Activated T-helper 2 cell treated with anti-CD3 and anti-CD28 coated beads, Interferon-gamma antibody, Interleukin-2, Interleukin-4, amounts not matched to agents 10 μg/mL and 5 μg/mL and 100 μg/mL, durations not matched to agents 14 hours and 24 hours and 36 hours (primary cell): ENCODE data around the gene ADAM23. TPM values are rescaled to one million over a fixed set of nuclear protein-coding genes. Genes with fewer than 3 reads are reported as not detected.

Experiments used
- DNase-seq: peaks from one replicate; pipeline ENCODE4 v3.0.0; 2021; ENCODE audit warnings: low spot score
- H3K27ac Mint-ChIP-seq: one replicate; pipeline ENCODE4 v1.8.0; 2021; ENCODE audit warnings: mixed read lengths
- H3K27me3 Mint-ChIP-seq: one replicate; pipeline ENCODE4 v1.8.0; 2021; ENCODE audit warnings: low read depth, mixed read lengths
- H3K36me3 Mint-ChIP-seq: one replicate; pipeline ENCODE4 v1.8.0; 2021; ENCODE audit warnings: low read depth, mixed read lengths
- H3K4me1 Mint-ChIP-seq: one replicate; pipeline ENCODE4 v1.8.0; 2021; ENCODE audit warnings: low read depth, mixed read lengths
- H3K4me3 Mint-ChIP-seq: one replicate; pipeline ENCODE4 v1.8.0; 2021; ENCODE audit warnings: low read depth, mild to moderate bottlenecking, moderate library complexity, mixed read lengths
- H3K9me3 Mint-ChIP-seq: one replicate; pipeline ENCODE4 v1.8.0; 2021; ENCODE audit warnings: mixed read lengths
- intact Hi-C: fragments of 100-400 bp; cut with micrococcal nuclease; formaldehyde crosslinking; loops from one replicate; pipeline ENCODE4 v1.15.1; 2023
- total RNA-seq: library from RNA; stranded (reverse); gene quantifications from 2 replicates; pipeline ENCODE4 v1.2.3, GENCODE V29; 2022

Gene ADAM23
- total RNA-seq, 1 donor from 2014 or later, result 0.23 TPM

GRCh38 chr2:206611191-206611590, 167.9 kb downstream of the ADAM23 start:
- H3K36me3 Mint-ChIP-seq, result no peaks in the 10 kb centered on the region
- H3K4me1 Mint-ChIP-seq, result peaks cover 6% of the 10 kb centered on the region
- intact Hi-C loops, result no loop called here
- H3K9me3 Mint-ChIP-seq, result no peaks in the 10 kb centered on the region
- no peak overlapping the region for H3K27ac Mint-ChIP-seq
- no peak for DNase-seq
- no peak overlapping the region for H3K4me3 Mint-ChIP-seq
- peaks cover 4% of the 10 kb centered on the region for H3K27me3 Mint-ChIP-seq

- Mint-ChIP-seq H3K27ac (no peak overlapping the region), H3K9me3 (no peaks in the 10 kb centered on the region), H3K4me1 (peaks cover 6% of the 10 kb centered on the region), H3K4me3 (no peak overlapping the region), H3K36me3 (no peaks in the 10 kb centered on the region), H3K27me3 (peaks cover 3% of the 10 kb centered on the region)
- intact Hi-C loops, result no loop called here
- no peak for DNase-seq
Observed at GRCh38 chr2:206611736-206612135, 168.4 kb downstream of the ADAM23 start.

- DNase-seq, result no peak
- H3K36me3 Mint-ChIP-seq, result no peaks in the 10 kb centered on the region
- intact Hi-C loops, result no loop called here
- H3K9me3 Mint-ChIP-seq, result no peaks in the 10 kb centered on the region
- H3K4me3 Mint-ChIP-seq, result no peak overlapping the region
- H3K27me3 Mint-ChIP-seq, result peaks cover 1% of the 10 kb centered on the region
- H3K27ac Mint-ChIP-seq, result no peak overlapping the region
- H3K4me1 Mint-ChIP-seq, result peaks cover 3% of the 10 kb centered on the region
Observed at GRCh38 chr2:206614811-206615210, 171.5 kb downstream of the ADAM23 start.

- peaks cover 3% of the 10 kb centered on the region for H3K27me3 Mint-ChIP-seq
- no peaks in the 10 kb centered on the region for H3K4me1 Mint-ChIP-seq
- intact Hi-C loops, result no loop called here
- H3K27ac Mint-ChIP-seq, result no peak overlapping the region
- no peak for DNase-seq
- H3K36me3 Mint-ChIP-seq, result no peaks in the 10 kb centered on the region
- H3K4me3 Mint-ChIP-seq, result no peak overlapping the region
- no peaks in the 10 kb centered on the region for H3K9me3 Mint-ChIP-seq
Observed at GRCh38 chr2:206615417-206616089, 172.2 kb downstream of the ADAM23 start.

GRCh38 chr2:206616151-206616550, 172.8 kb downstream of the ADAM23 start:
- H3K27ac Mint-ChIP-seq, result no peak overlapping the region
- no peaks in the 10 kb centered on the region for H3K36me3 Mint-ChIP-seq
- DNase-seq, result no peak
- no peaks in the 10 kb centered on the region for H3K4me1 Mint-ChIP-seq
- intact Hi-C loops, result no loop called here
- H3K27me3 Mint-ChIP-seq, result peaks cover 3% of the 10 kb centered on the region
- no peaks in the 10 kb centered on the region for H3K9me3 Mint-ChIP-seq
- no peak overlapping the region for H3K4me3 Mint-ChIP-seq

DNA sequence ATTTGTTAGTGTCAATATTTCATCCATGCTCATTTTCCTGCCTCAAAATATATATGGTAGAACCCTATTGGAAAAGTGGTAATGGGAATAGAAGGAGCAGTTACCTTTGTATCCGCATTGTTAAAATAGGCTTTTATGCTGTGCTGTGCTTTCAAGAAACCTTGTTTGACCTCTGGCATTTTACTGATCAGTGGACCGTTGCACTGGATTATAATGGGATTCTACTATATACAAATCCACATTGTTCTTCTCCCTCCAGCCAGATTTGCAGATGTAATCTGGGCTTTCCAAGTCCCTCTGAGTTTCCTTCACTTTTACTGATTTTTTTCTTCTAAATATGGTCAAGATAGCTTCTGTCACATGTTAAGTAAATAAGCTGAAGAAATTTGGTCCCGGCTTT, 175.7 kb downstream of the ADAM23 start:
- Mint-ChIP-seq H3K36me3 (no peaks in the 10 kb centered on the region), H3K27ac (no peak overlapping the region), H3K9me3 (no peaks in the 10 kb centered on the region)

DNA sequence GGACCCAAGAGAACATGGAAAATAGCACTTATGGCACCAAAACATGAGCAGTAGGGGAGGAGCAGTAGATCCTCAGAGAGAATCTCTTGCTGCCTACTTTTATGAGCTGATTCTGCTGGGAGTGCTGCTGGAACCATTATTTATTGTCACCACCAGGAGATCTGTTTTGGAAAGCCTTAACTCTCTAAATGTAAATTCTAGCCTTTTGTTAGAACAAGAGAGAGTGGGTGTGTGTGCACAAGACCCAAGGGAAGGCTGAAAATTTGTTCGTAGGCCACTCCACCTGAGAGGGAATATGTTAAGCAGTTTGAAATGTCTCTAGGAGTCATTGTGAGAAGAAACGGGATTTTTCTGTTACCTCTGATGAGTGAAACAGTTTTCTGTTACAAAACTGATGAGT, 182.8 kb downstream of the ADAM23 start:
- Mint-ChIP-seq H3K9me3 (no peaks in the 10 kb centered on the region), H3K36me3 (no peaks in the 10 kb centered on the region), H3K4me1 (no peaks in the 10 kb centered on the region), H3K4me3 (no peak overlapping the region), H3K27me3 (peaks cover 8% of the 10 kb centered on the region), H3K27ac (no peak overlapping the region)
- no peak for DNase-seq
- intact Hi-C loops, result no loop called here

More for the DNA sequence above, 175.7 kb downstream of the ADAM23 start:
- Mint-ChIP-seq H3K4me3 (no peak overlapping the region), H3K27me3 (peaks cover 5% of the 10 kb centered on the region), H3K4me1 (no peaks in the 10 kb centered on the region)
- DNase-seq, result no peak
- intact Hi-C loops, result no loop called here

- no peak for DNase-seq
- Mint-ChIP-seq H3K4me3 (no peak overlapping the region), H3K4me1 (no peaks in the 10 kb centered on the region), H3K36me3 (no peaks in the 10 kb centered on the region), H3K9me3 (no peaks in the 10 kb centered on the region), H3K27ac (no peak overlapping the region), H3K27me3 (peaks cover 9% of the 10 kb centered on the region)
- intact Hi-C loops, result no loop called here
Observed at GRCh38 chr2:206627632-206628031, 184.3 kb downstream of the ADAM23 start.

DNA sequence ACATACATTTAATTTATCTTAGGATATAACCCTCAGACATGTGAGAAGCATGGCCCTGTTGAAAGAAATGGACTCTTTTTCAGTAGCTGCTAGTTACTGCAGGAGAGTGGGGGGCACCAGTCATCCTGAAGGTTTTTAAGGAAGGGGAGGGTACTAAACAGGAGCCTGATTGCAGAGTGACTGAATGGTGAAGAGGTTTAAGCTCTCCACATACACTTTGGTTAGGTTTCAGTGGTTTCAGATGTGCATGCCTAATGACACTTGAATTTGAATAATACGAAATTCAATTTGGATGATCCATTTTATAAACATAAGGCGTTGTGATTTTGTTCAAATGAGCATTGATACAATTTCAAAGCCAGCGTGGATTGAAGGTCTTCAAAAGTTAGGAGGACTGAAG, 188.0 kb downstream of the ADAM23 start:
- DNase-seq, result no peak
- Mint-ChIP-seq H3K9me3 (no peaks in the 10 kb centered on the region), H3K4me1 (no peaks in the 10 kb centered on the region), H3K27ac (no peak overlapping the region), H3K36me3 (no peaks in the 10 kb centered on the region), H3K27me3 (peaks cover 12% of the 10 kb centered on the region), H3K4me3 (no peak overlapping the region)
- intact Hi-C loops, result no loop called here

- H3K36me3 Mint-ChIP-seq, result no peaks in the 10 kb centered on the region
- no peak overlapping the region for H3K27ac Mint-ChIP-seq
- no peaks in the 10 kb centered on the region for H3K4me1 Mint-ChIP-seq
- DNase-seq, result no peak
- intact Hi-C loops, result no loop called here
- H3K27me3 Mint-ChIP-seq, result peaks cover 7% of the 10 kb centered on the region
- H3K9me3 Mint-ChIP-seq, result no peaks in the 10 kb centered on the region
- no peak overlapping the region for H3K4me3 Mint-ChIP-seq
Observed at GRCh38 chr2:206635015-206635414, 191.7 kb downstream of the ADAM23 start.

- Mint-ChIP-seq H3K4me3 (no peak overlapping the region), H3K9me3 (no peaks in the 10 kb centered on the region), H3K4me1 (no peaks in the 10 kb centered on the region), H3K27ac (no peak overlapping the region), H3K36me3 (no peaks in the 10 kb centered on the region), H3K27me3 (peaks cover 5% of the 10 kb centered on the region)
- no peak for DNase-seq
- intact Hi-C loops, result no loop called here
Observed at GRCh38 chr2:206639636-206640035, 196.3 kb downstream of the ADAM23 start.

- intact Hi-C loops, result no loop called here
- Mint-ChIP-seq H3K36me3 (no peaks in the 10 kb centered on the region), H3K9me3 (no peaks in the 10 kb centered on the region), H3K27ac (no peak overlapping the region), H3K4me1 (no peaks in the 10 kb centered on the region), H3K27me3 (peaks cover 5% of the 10 kb centered on the region), H3K4me3 (no peak overlapping the region)
- DNase-seq, result no peak
Observed at GRCh38 chr2:206641226-206641625, 197.9 kb downstream of the ADAM23 start.

GRCh38 chr2:206642075-206643025, 199.0 kb downstream of the ADAM23 start, which contains the start of gene FAM237A:
Gene FAM237A, plus strand, starts transcription at chr2:206642487. Its CDS starts 1,750 bp downstream, at chr2:206644237.
- no peaks in the 10 kb centered on the region for H3K4me1 Mint-ChIP-seq
- peaks cover 5% of the 10 kb centered on the region for H3K27me3 Mint-ChIP-seq
- intact Hi-C loops, result no loop called here
- DNase-seq, result no peak
- H3K4me3 Mint-ChIP-seq, result no peak within 1 kb of the TSS
- no peaks in the 10 kb centered on the region for H3K36me3 Mint-ChIP-seq
- no peaks in the 10 kb centered on the region for H3K9me3 Mint-ChIP-seq
- no peak within 1 kb of the TSS for H3K27ac Mint-ChIP-seq
